Endothelial cell of umbilical vein (primary cell): ENCODE measurements around the gene IKZF5. TPM values are rescaled to one million over a fixed set of nuclear protein-coding genes. Genes with fewer than 3 reads are reported as not detected.

ENCODE experiments used
- BruUV-seq: library from RNA; stranded (reverse); fragments of 400-500 nt; replicated peaks from 2 replicates; lab custom pipeline; 2021; lab: Mats Ljungman, UMichigan
- CTCF ChIA-PET: fragments of 300-600, 350-600 bp; sonication (Branson Sonifier 250); formaldehyde crosslinking; loops from one replicate; lab custom pipeline; 2021; ENCODE audit warnings: antibody characterized with exemption, inconsistent platforms; lab: Charles Lee
- POLR2A ChIA-PET: fragments of 300-600, 350-600 bp; sonication (Branson Sonifier 250); formaldehyde crosslinking; loops from one replicate; lab custom pipeline; 2021; ENCODE audit warnings: antibody characterized with exemption, inconsistent platforms; lab: Charles Lee
- DNase-seq: peaks from one replicate; pipeline ENCODE4 v3.0.0-alpha.2; 2011; ENCODE audit warnings: low read depth, low spot score
- FAIRE-seq: peaks from 2 replicates; lab custom pipeline; 2011; peaks lifted over from hg19 to GRCh38; lab: Jason Lieb, UNC
- H2AFZ ChIP-seq: 2 replicates; pipeline ENCODE4 v1.6.0; 2012; ENCODE audit warnings: low read depth, low read length, control low read depth, inconsistent platforms
- H3K27ac ChIP-seq: 2 replicates; pipeline ENCODE4 v1.5.1; 2011; ENCODE audit warnings: low read depth, mild to moderate bottlenecking, control low read depth, low read length, moderate library complexity; ENCODE audit not compliant: insufficient read depth
- H3K27me3 ChIP-seq, 2 experiments: 2 replicates each; pipeline versions ENCODE4 v1.6.0 to v1.6.1; 2011; ENCODE audit warnings: low read length in 2 of 2, mixed read lengths in 1 of 2; ENCODE audit not compliant: control insufficient read depth in 2 of 2, insufficient read depth in 2 of 2
- H3K36me3 ChIP-seq, 2 experiments: 2 replicates in 1 of 2; 3 replicates in 1 of 2; pipeline ENCODE4 v1.5.1; 2011; ENCODE audit warnings: low read length in 2 of 2, mild to moderate bottlenecking in 1 of 2, moderate library complexity in 1 of 2; ENCODE audit not compliant: control insufficient read depth in 2 of 2, insufficient read depth in 2 of 2; ENCODE audit errors: extremely low read depth in 1 of 2
- H3K4me1 ChIP-seq: 3 replicates; pipeline ENCODE4 v1.5.1; 2011; ENCODE audit warnings: mild to moderate bottlenecking, low read length; ENCODE audit not compliant: control insufficient read depth, insufficient read depth; ENCODE audit errors: extremely low read depth
- H3K4me2 ChIP-seq: 2 replicates; pipeline ENCODE4 v1.6.1; 2011; ENCODE audit warnings: low read length, control low read depth, mixed read lengths; ENCODE audit not compliant: insufficient read depth
- H3K4me3 ChIP-seq, 3 experiments: fragments of 200-600 bp in 1 of 3; sonication (generic), shearing (Covaris generic) in 1 of 3; replicated peaks in 1 of 3; 2 replicates each; pipeline ENCODE4 v1.5.1; 2011 to 2016; ENCODE audit warnings: control low read depth in 3 of 3, low read length in 3 of 3, mild to moderate bottlenecking in 2 of 3, inconsistent platforms in 1 of 3, low read depth in 1 of 3, moderate library complexity in 1 of 3; ENCODE audit not compliant: insufficient read depth in 1 of 3
- H3K79me2 ChIP-seq: 2 replicates; pipeline ENCODE4 v1.6.0; 2012; ENCODE audit warnings: low read length, inconsistent platforms; ENCODE audit not compliant: control insufficient read depth, insufficient read depth
- H3K9ac ChIP-seq: replicated peaks from 2 replicates; pipeline ENCODE3; 2011; ENCODE audit warnings: low read length, control low read depth; ENCODE audit not compliant: insufficient read depth; ENCODE audit errors: extremely low read depth
- H3K9me1 ChIP-seq: replicated peaks from 3 replicates; pipeline ENCODE4 v1.6.0; 2011; ENCODE audit warnings: mild to moderate bottlenecking, low read length; ENCODE audit not compliant: control insufficient read depth, insufficient read depth; ENCODE audit errors: extremely low read depth
- H3K9me3 ChIP-seq: replicated peaks from 2 replicates; pipeline ENCODE4 v1.5.1; 2012; ENCODE audit warnings: low read length, inconsistent platforms; ENCODE audit not compliant: control insufficient read depth, insufficient read depth
- H4K20me1 ChIP-seq: replicated peaks from 2 replicates; pipeline ENCODE3; 2011; ENCODE audit warnings: mild to moderate bottlenecking, low read length; ENCODE audit not compliant: control insufficient read depth, insufficient read depth; ENCODE audit errors: extremely low read depth
- EZH2 ChIP-seq: IDR thresholded peaks from 2 replicates; pipeline ENCODE4 v1.6.1; 2012; ENCODE audit warnings: borderline replicate concordance, low read depth, mild to moderate bottlenecking, moderate library complexity, low read length, inconsistent platforms; ENCODE audit not compliant: severe bottlenecking
- FOS ChIP-seq: IDR thresholded peaks from 2 replicates; pipeline ENCODE4 v1.6.1; 2011; ENCODE audit warnings: mild to moderate bottlenecking, low read length, moderate library complexity, borderline replicate concordance; ENCODE audit not compliant: insufficient read depth
- GATA2 ChIP-seq: IDR thresholded peaks from 2 replicates; pipeline ENCODE4 v1.7.0; 2011; ENCODE audit warnings: low read depth, mild to moderate bottlenecking, moderate library complexity, mixed read lengths, low read length; ENCODE audit not compliant: insufficient read length, insufficient read depth
- JUN ChIP-seq: IDR thresholded peaks from 2 replicates; pipeline ENCODE4 v1.6.1; 2011; ENCODE audit warnings: borderline replicate concordance, low read depth; ENCODE audit not compliant: insufficient read length, insufficient read depth
- MAX ChIP-seq: IDR thresholded peaks from 2 replicates; pipeline ENCODE4 v1.6.1; 2011; ENCODE audit not compliant: insufficient read depth, insufficient read length
- MYC ChIP-seq: IDR thresholded peaks from one replicate; pipeline ENCODE4 v1.6.1; 2011; ENCODE audit warnings: mild to moderate bottlenecking, low read depth, low read length
- POLR2A ChIP-seq: IDR thresholded peaks from 2 replicates; pipeline ENCODE4 v1.6.1; 2012; ENCODE audit warnings: low read depth, mild to moderate bottlenecking, control low read depth, low read length
- POLR2AphosphoS5 ChIP-seq: IDR thresholded peaks from 2 replicates; pipeline ENCODE4 v1.6.1; 2012; ENCODE audit warnings: low read depth, mild to moderate bottlenecking, control low read depth, low read length, moderate library complexity; ENCODE audit not compliant: insufficient read depth
- dilution Hi-C: fragments of 300-500 bp; cut with MboI; formaldehyde crosslinking; loops from one replicate; pipeline ENCODE4 v1.15.0; 2019; ENCODE audit warnings: low sequenced_read_pairs; ENCODE audit not compliant: extremely low pct_ligation_motif_present
- intact Hi-C: fragments of 100-400 bp; cut with micrococcal nuclease; formaldehyde crosslinking; loops from one replicate; pipeline ENCODE4 v1.10.0; 2022
- polyA plus RNA-seq, 4 experiments: library from polyadenylated mRNA; depleted of rRNA in 3 of 4; stranded (reverse) in 3 of 4; unstranded in 1 of 4; fragments of >200 nt; gene quantifications; 2 replicates each; pipeline versions ENCODE4 v1.2.1 to v1.2.3, GENCODE V29; 2011 to 2012; ENCODE audit warnings: missing spikeins in 1 of 4
- total RNA-seq: library from RNA; stranded (reverse); gene quantifications from 2 replicates; pipeline ENCODE4 v1.2.3, GENCODE V29; 2021
- TF ChIP-seq, protein P1 (sequence below), 2 donors: IDR thresholded peaks; 1 replicate in 1 of 2; 2 replicates in 1 of 2; pipeline ENCODE4 v1.5.1; 2011; ENCODE audit warnings: low read length in 2 of 2, mild to moderate bottlenecking in 2 of 2, moderate library complexity in 2 of 2, control low read depth in 1 of 2, inconsistent platforms in 1 of 2, low read depth in 1 of 2; ENCODE audit not compliant: insufficient read depth in 1 of 2; ENCODE audit errors: extremely low read depth in 1 of 2

IKZF5 gene
- total and polyA plus RNA-seq, 2 donors (not counting 3 experiments of a cell fraction or from before 2014, with no cell fraction given) = 7.1 to 10.3 TPM

GRCh38 chr10:123019264-123019663, 10.7 kb upstream of the IKZF5 start:
- Histone ChIP-seq H2AFZ (no peak overlapping the region), H3K4me2 (no peak overlapping the region), H3K9me1 (no peaks in the 10 kb centered on the region), H3K27me3 (no peaks in the 10 kb centered on the region), H3K9me3 (no peaks in the 10 kb centered on the region), H3K27ac (no peak overlapping the region), H3K79me2 (no peaks in the 10 kb centered on the region), H3K9ac (no peak overlapping the region), H3K36me3 (no peaks in the 10 kb centered on the region), H3K4me3 (no peak overlapping the region), H4K20me1 (no peaks in the 10 kb centered on the region), H3K4me1 (no peaks in the 10 kb centered on the region)
- FAIRE-seq (no peak), DNase-seq (no peak)
- intact Hi-C loops (no loop called here), dilution Hi-C loops (no loop called here)
- POLR2A ChIA-PET = no interaction called here
- BruUV-seq = no TSS peak
- TF ChIP-seq GATA2 = no peak
- TF ChIP-seq EZH2 = no peak
- TF ChIP-seq FOS = no peak
- TF ChIP-seq, protein P1, sequence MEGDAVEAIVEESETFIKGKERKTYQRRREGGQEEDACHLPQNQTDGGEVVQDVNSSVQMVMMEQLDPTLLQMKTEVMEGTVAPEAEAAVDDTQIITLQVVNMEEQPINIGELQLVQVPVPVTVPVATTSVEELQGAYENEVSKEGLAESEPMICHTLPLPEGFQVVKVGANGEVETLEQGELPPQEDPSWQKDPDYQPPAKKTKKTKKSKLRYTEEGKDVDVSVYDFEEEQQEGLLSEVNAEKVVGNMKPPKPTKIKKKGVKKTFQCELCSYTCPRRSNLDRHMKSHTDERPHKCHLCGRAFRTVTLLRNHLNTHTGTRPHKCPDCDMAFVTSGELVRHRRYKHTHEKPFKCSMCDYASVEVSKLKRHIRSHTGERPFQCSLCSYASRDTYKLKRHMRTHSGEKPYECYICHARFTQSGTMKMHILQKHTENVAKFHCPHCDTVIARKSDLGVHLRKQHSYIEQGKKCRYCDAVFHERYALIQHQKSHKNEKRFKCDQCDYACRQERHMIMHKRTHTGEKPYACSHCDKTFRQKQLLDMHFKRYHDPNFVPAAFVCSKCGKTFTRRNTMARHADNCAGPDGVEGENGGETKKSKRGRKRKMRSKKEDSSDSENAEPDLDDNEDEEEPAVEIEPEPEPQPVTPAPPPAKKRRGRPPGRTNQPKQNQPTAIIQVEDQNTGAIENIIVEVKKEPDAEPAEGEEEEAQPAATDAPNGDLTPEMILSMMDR (IDR thresholded peaks at IDR 0.05; ENCODE audit: extremely low read depth in 1 of 2, insufficient read depth in 1 of 2, low read depth in 1 of 2, low read length in 2 of 2) = no peak
- no peak for TF ChIP-seq MAX
- TF ChIP-seq POLR2A = no peak
- no peak for TF ChIP-seq JUN
- TF ChIP-seq POLR2AphosphoS5 = no peak
- TF ChIP-seq MYC = no peak
- CTCF ChIA-PET = no interaction called here
